Stimulated activated CD4-positive, alpha-beta T cell treated with anti-CD3 and anti-CD28 coated beads, Interleukin-4, amount 100 ng/mL, for 24 hours (primary cell): ENCODE measurements around the gene INPP4A.

Experiments
- DNase-seq: peaks from one replicate; pipeline ENCODE4 v3.0.0-alpha.2; 2020

The INPP4A gene

GRCh38 chr2:98604547-98604946 lies 159.9 kb downstream of the INPP4A start:
- DNase-seq, result no peak

GRCh38 chr2:98605076-98605475 lies 160.4 kb downstream of the INPP4A start:
- DNase-seq, result no peak

- no peak for DNase-seq
Observed at GRCh38 chr2:98606431-98606830, 161.8 kb downstream of the INPP4A start.

- no peak for DNase-seq
Observed at GRCh38 chr2:98607104-98607503, 162.4 kb downstream of the INPP4A start.

GRCh38 chr2:98607741-98608115 lies 163.1 kb downstream of the INPP4A start:
- DNase-seq, result no peak

- DNase-seq, result peak; percentile 94
Observed at GRCh38 chr2:98608116-98608961, 163.7 kb downstream of the INPP4A start, which contains the start of the genes COA5 and UNC50. Gene COA5, minus strand, starts transcription at chr2:98608512. Its CDS starts 107 bp downstream, at chr2:98608405. Gene UNC50, plus strand, starts transcription at chr2:98608589. Its CDS starts 1,171 bp downstream, at chr2:98609760.

- no peak for DNase-seq
Observed at GRCh38 chr2:98608962-98609604, 164.4 kb downstream of the INPP4A start.

- no peak for DNase-seq
Observed at GRCh38 chr2:98614024-98614739, 169.5 kb downstream of the INPP4A start.

GRCh38 chr2:98615481-98615880 lies 170.8 kb downstream of the INPP4A start:
- no peak for DNase-seq

- no peak for DNase-seq
Observed at GRCh38 chr2:98617149-98617548, 172.5 kb downstream of the INPP4A start.

- no peak for DNase-seq
Observed at GRCh38 chr2:98623657-98624056, 179.0 kb downstream of the INPP4A start.

- DNase-seq, result no peak
Observed at GRCh38 chr2:98632351-98632750, 187.7 kb downstream of the INPP4A start.

GRCh38 chr2:98634406-98635092 lies 189.9 kb downstream of the INPP4A start:
- DNase-seq, result peak; percentile 69

GRCh38 chr2:98637401-98638147 lies 192.9 kb downstream of the INPP4A start:
- DNase-seq, result peak; percentile 58

- DNase-seq, result no peak
Observed at GRCh38 chr2:98643496-98644100, 198.9 kb downstream of the INPP4A start.
